ENCODE data around the gene PTRH1. TPM values are rescaled to one million over a fixed set of nuclear protein-coding genes. Genes with fewer than 3 reads are reported as not detected.

PTRH1 gene
- total and polyA plus RNA-seq, 7 experiments from 2014 or later: 7.8 to 28.7 (median 9.4) TPM

GRCh38 chr9:127717766-127718165 lies 2.3 kb upstream of the PTRH1 start:
- POLR2A ChIA-PET: interaction anchor here (0.6 to 1.4 kb wide), 2 partner anchors 10 to 267 kb away, joined by 3 to 5 read pairs; partner anchors contain the start of genes CFAP157, LRSAM1 and RPL12

GRCh38 chr9:127716412-127716811 lies 949 bp upstream of the PTRH1 start:
- no peak for DNase-seq

More at GRCh38 chr9:127717766-127718165, 2.3 kb upstream of the PTRH1 start:
- H3K27me3 ChIP-seq (ENCODE audit: control insufficient read depth in 2 of 2, insufficient read depth in 2 of 2, low read length in 2 of 2): no peaks in the 10 kb centered on the region
- no peaks in the 10 kb centered on the region for H3K9me3 ChIP-seq (ENCODE audit: control insufficient read depth in 2 of 3, low read length in 3 of 3)
- H3K27me3 Mint-ChIP-seq: no peaks in the 10 kb centered on the region
- H3K4me3 ChIP-seq (ENCODE audit: low read length): no peak overlapping the region
- DNase-seq (no peak), ATAC-seq (no peak)
- H3K36me3 Mint-ChIP-seq: no peaks in the 10 kb centered on the region
- H3K36me3 ChIP-seq (ENCODE audit: control insufficient read depth in 2 of 3, insufficient read depth in 3 of 3, low read length in 3 of 3): peaks cover 0 to 5% (median 0%) of the 10 kb centered on the region in 3 experiments
- CTCF ChIA-PET: no interaction called here
- no peaks in the 10 kb centered on the region for H3K9me3 Mint-ChIP-seq
- H3K4me3 Mint-ChIP-seq: peak overlapping the region in 3 of 10 donors; percentile 12 to 43 (median 25)
- peaks cover 31 to 32% of the 10 kb centered on the region in 2 donors for H3K4me1 ChIP-seq (ENCODE audit: control insufficient read depth in 2 of 2, insufficient read depth in 2 of 2, low read length in 2 of 2)
- no peak overlapping the region for H3K27ac Mint-ChIP-seq
- H3K27ac ChIP-seq (ENCODE audit: low read depth, low read length): no peak overlapping the region
- intact Hi-C loops (cut with micrococcal nuclease): loop anchor here (5.0 kb wide), 4 partner anchors 105 to 350 kb away; partner anchors contain the start of genes STXBP1 (in 2 of the 2), NAIF1 (in 1 of the 2) and SLC25A25 (in 1 of the 2)
- peaks cover 24 to 45% (median 27%) of the 10 kb centered on the region in 7 donors for H3K4me1 Mint-ChIP-seq

GRCh38 chr9:127714951-127715469 lies 453 bp downstream of the PTRH1 start:
- POLR2A ChIA-PET: interaction anchor here (0.8 to 1.9 kb wide), 7 partner anchors 12 to 201 kb away, joined by 3 to 10 read pairs (median 4); partner anchors contain the start of genes ST6GALNAC4 and TOR2A

More at GRCh38 chr9:127716412-127716811, 949 bp upstream of the PTRH1 start:
- ATAC-seq: no peak
- Histone ChIP-seq H3K4me3 (ENCODE audit: low read length) (peak overlapping the region; percentile 85), H3K36me3 (ENCODE audit: control insufficient read depth in 2 of 3, insufficient read depth in 3 of 3, low read length in 3 of 3) (peaks cover 0 to 5% (median 0%) of the 10 kb centered on the region in 3 experiments), H3K27me3 (ENCODE audit: control insufficient read depth in 2 of 2, insufficient read depth in 2 of 2, low read length in 2 of 2) (no peaks in the 10 kb centered on the region), H3K4me1 (ENCODE audit: control insufficient read depth in 2 of 2, insufficient read depth in 2 of 2, low read length in 2 of 2) (peaks cover 29 to 31% of the 10 kb centered on the region in 2 donors), H3K27ac (ENCODE audit: low read depth, low read length) (peak overlapping the region; percentile 89), H3K9me3 (ENCODE audit: control insufficient read depth in 2 of 3, low read length in 3 of 3) (no peaks in the 10 kb centered on the region)
- no peaks in the 10 kb centered on the region for H3K36me3 Mint-ChIP-seq
- peak overlapping the region; percentile 86 to 99 (median 97) for H3K27ac Mint-ChIP-seq
- peaks cover 27 to 48% (median 29%) of the 10 kb centered on the region in 7 donors for H3K4me1 Mint-ChIP-seq
- intact Hi-C loops (cut with micrococcal nuclease): loop anchor here (1.0 to 5.0 kb wide), 5 partner anchors 69 to 351 kb away; partner anchors contain the start of genes STXBP1 (in 2 of the 2), NAIF1 (in 1 of the 2) and SLC25A25 (in 1 of the 2)
- H3K4me3 Mint-ChIP-seq: peak overlapping the region; percentile 93 to 100 (median 98)
- no peaks in the 10 kb centered on the region for H3K9me3 Mint-ChIP-seq
- no peaks in the 10 kb centered on the region for H3K27me3 Mint-ChIP-seq
- CTCF ChIA-PET: interaction anchor here (1.2 kb wide), 1 partner anchor 19 kb away, joined by 3 read pairs; the partner anchor contains the start of gene TOR2A
- POLR2A ChIA-PET: interaction anchor here (0.6 to 1.9 kb wide), 10 partner anchors 9 to 253 kb away, joined by 3 to 10 read pairs (median 4); partner anchors contain the start of genes CDK9, CFAP157 and TOR2A

GRCh38 chr9:127714020-127714750 lies 1.3 kb downstream of the PTRH1 start:
- H3K9me3 ChIP-seq (ENCODE audit: control insufficient read depth in 2 of 3, low read length in 3 of 3): no peaks in the 10 kb centered on the region
- H3K27ac Mint-ChIP-seq: peak overlapping the region in 6 of 9 donors; percentile 38 to 98 (median 68)
- H3K4me3 ChIP-seq (ENCODE audit: low read length): no peak overlapping the region
- peaks cover 17 to 21% of the 10 kb centered on the region in 2 donors for H3K4me1 ChIP-seq (ENCODE audit: control insufficient read depth in 2 of 2, insufficient read depth in 2 of 2, low read length in 2 of 2)
- no peaks in the 10 kb centered on the region for H3K27me3 Mint-ChIP-seq
- ATAC-seq (no peak), DNase-seq (no peak)
- H3K36me3 Mint-ChIP-seq: peaks cover 0 to 1% (median 0%) of the 10 kb centered on the region in 5 donors
- peaks cover 19 to 39% (median 22%) of the 10 kb centered on the region in 7 donors for H3K4me1 Mint-ChIP-seq
- no peaks in the 10 kb centered on the region for H3K27me3 ChIP-seq (ENCODE audit: control insufficient read depth in 2 of 2, insufficient read depth in 2 of 2, low read length in 2 of 2)
- H3K36me3 ChIP-seq (ENCODE audit: control insufficient read depth in 2 of 3, insufficient read depth in 3 of 3, low read length in 3 of 3): peaks cover 0 to 5% (median 0%) of the 10 kb centered on the region in 3 experiments
- no peak overlapping the region for H3K27ac ChIP-seq (ENCODE audit: low read depth, low read length)
- intact Hi-C loops (cut with micrococcal nuclease): loop anchor here in 1 of 2 donors (2.0 kb wide), 1 partner anchor 15 kb away; no protein-coding TSS in a partner anchor
- POLR2A ChIA-PET: interaction anchor here (1.2 to 1.9 kb wide), 2 partner anchors 21 to 101 kb away, joined by 4 to 6 read pairs; partner anchors contain the start of gene TOR2A
- peak overlapping the region; percentile 61 to 99 (median 84) for H3K4me3 Mint-ChIP-seq
- CTCF ChIA-PET: interaction anchor here (2.2 kb wide), 1 partner anchor 21 kb away, joined by 11 read pairs; the partner anchor contains the start of gene TOR2A
- H3K9me3 Mint-ChIP-seq: no peaks in the 10 kb centered on the region

More at GRCh38 chr9:127714951-127715469, 453 bp downstream of the PTRH1 start:
- Mint-ChIP-seq H3K27ac (peak overlapping the region; percentile 86 to 99 (median 97)), H3K4me1 (peaks cover 26 to 46% (median 29%) of the 10 kb centered on the region in 7 donors), H3K9me3 (no peaks in the 10 kb centered on the region), H3K4me3 (peak overlapping the region; percentile 93 to 100 (median 98)), H3K27me3 (no peaks in the 10 kb centered on the region), H3K36me3 (no peaks in the 10 kb centered on the region)
- Histone ChIP-seq H3K36me3 (ENCODE audit: control insufficient read depth in 2 of 3, insufficient read depth in 3 of 3, low read length in 3 of 3) (peaks cover 0 to 5% (median 0%) of the 10 kb centered on the region in 3 experiments), H3K27me3 (ENCODE audit: control insufficient read depth in 2 of 2, insufficient read depth in 2 of 2, low read length in 2 of 2) (no peaks in the 10 kb centered on the region), H3K4me3 (ENCODE audit: low read length) (peak overlapping the region; percentile 85), H3K9me3 (ENCODE audit: control insufficient read depth in 2 of 3, low read length in 3 of 3) (no peaks in the 10 kb centered on the region), H3K4me1 (ENCODE audit: control insufficient read depth in 2 of 2, insufficient read depth in 2 of 2, low read length in 2 of 2) (peaks cover 25 to 29% of the 10 kb centered on the region in 2 donors), H3K27ac (ENCODE audit: low read depth, low read length) (peak overlapping the region; percentile 89)
- CTCF ChIA-PET: interaction anchor here (2.2 kb wide), 1 partner anchor 20 kb away, joined by 11 read pairs; the partner anchor contains the start of gene TOR2A
- peak in 1 of 9 donors; percentile 54 for DNase-seq
- intact Hi-C loops (cut with micrococcal nuclease): loop anchor here (1.0 to 5.0 kb wide), 12 partner anchors 16 to 413 kb away; partner anchors contain the start of genes LRSAM1 (in 2 of the 2), RPL12 (in 2 of the 2), STXBP1 (in 2 of the 2) and TOR2A (in 2 of the 2)
- ATAC-seq: peak; percentile 1

GRCh38 chr9:127712867-127713266 lies 2.6 kb downstream of the PTRH1 start:
- peaks cover 19 to 37% (median 22%) of the 10 kb centered on the region in 7 donors for H3K4me1 Mint-ChIP-seq
- peaks cover 0 to 4% (median 0%) of the 10 kb centered on the region in 3 experiments for H3K9me3 ChIP-seq (ENCODE audit: control insufficient read depth in 2 of 3, low read length in 3 of 3)
- H3K36me3 Mint-ChIP-seq: peaks cover 0 to 7% (median 0%) of the 10 kb centered on the region in 5 donors
- ChIA-PET CTCF (no interaction called here), POLR2A (no interaction called here)
- peak overlapping the region in 3 of 10 donors; percentile 14 to 66 (median 21) for H3K4me3 Mint-ChIP-seq
- H3K27ac ChIP-seq (ENCODE audit: low read depth, low read length): no peak overlapping the region
- H3K9me3 Mint-ChIP-seq: peaks cover 0 to 2% (median 0%) of the 10 kb centered on the region in 11 donors
- H3K36me3 ChIP-seq (ENCODE audit: control insufficient read depth in 2 of 3, insufficient read depth in 3 of 3, low read length in 3 of 3): peaks cover 0 to 5% (median 0%) of the 10 kb centered on the region in 3 experiments
- no peak overlapping the region for H3K27ac Mint-ChIP-seq
- intact Hi-C loops (cut with micrococcal nuclease): no loop called here
- H3K27me3 Mint-ChIP-seq: no peaks in the 10 kb centered on the region
- ATAC-seq: no peak
- no peak overlapping the region for H3K4me3 ChIP-seq (ENCODE audit: low read length)
- no peaks in the 10 kb centered on the region for H3K27me3 ChIP-seq (ENCODE audit: control insufficient read depth in 2 of 2, insufficient read depth in 2 of 2, low read length in 2 of 2)
- H3K4me1 ChIP-seq (ENCODE audit: control insufficient read depth in 2 of 2, insufficient read depth in 2 of 2, low read length in 2 of 2): peaks cover 14 to 16% of the 10 kb centered on the region in 2 donors
- no peak for DNase-seq

- Mint-ChIP-seq H3K36me3 (peaks cover 0 to 7% (median 0%) of the 10 kb centered on the region in 5 donors), H3K4me1 (peaks cover 19 to 42% (median 26%) of the 10 kb centered on the region in 7 donors), H3K27me3 (no peaks in the 10 kb centered on the region), H3K27ac (peak overlapping the region in 1 of 9 donors; percentile 9), H3K4me3 (peak overlapping the region in 4 of 10 donors; percentile 14 to 66 (median 36)), H3K9me3 (peaks cover 0 to 2% (median 0%) of the 10 kb centered on the region in 11 donors)
- intact Hi-C loops (cut with micrococcal nuclease): no loop called here
- no peak overlapping the region for H3K4me3 ChIP-seq (ENCODE audit: low read length)
- H3K27me3 ChIP-seq (ENCODE audit: control insufficient read depth in 2 of 2, insufficient read depth in 2 of 2, low read length in 2 of 2): no peaks in the 10 kb centered on the region
- ATAC-seq (no peak), DNase-seq (no peak)
- ChIA-PET CTCF (no interaction called here), POLR2A (no interaction called here)
- peaks cover 14 to 20% of the 10 kb centered on the region in 2 donors for H3K4me1 ChIP-seq (ENCODE audit: control insufficient read depth in 2 of 2, insufficient read depth in 2 of 2, low read length in 2 of 2)
- peaks cover 0 to 5% (median 0%) of the 10 kb centered on the region in 3 experiments for H3K36me3 ChIP-seq (ENCODE audit: control insufficient read depth in 2 of 3, insufficient read depth in 3 of 3, low read length in 3 of 3)
- H3K27ac ChIP-seq (ENCODE audit: low read depth, low read length): no peak overlapping the region
- peaks cover 0 to 4% (median 0%) of the 10 kb centered on the region in 3 experiments for H3K9me3 ChIP-seq (ENCODE audit: control insufficient read depth in 2 of 3, low read length in 3 of 3)
Measured at GRCh38 chr9:127712371-127712770, 3.1 kb downstream of the PTRH1 start.
